Measurements from ENCODE around the gene SPDYE17.
"Not testable (repeated sequence)": the region's sequence is repeated elsewhere in the genome, so short reads cannot be mapped to it uniquely, and the experiment has no call there.

Gene SPDYE17

DNA sequence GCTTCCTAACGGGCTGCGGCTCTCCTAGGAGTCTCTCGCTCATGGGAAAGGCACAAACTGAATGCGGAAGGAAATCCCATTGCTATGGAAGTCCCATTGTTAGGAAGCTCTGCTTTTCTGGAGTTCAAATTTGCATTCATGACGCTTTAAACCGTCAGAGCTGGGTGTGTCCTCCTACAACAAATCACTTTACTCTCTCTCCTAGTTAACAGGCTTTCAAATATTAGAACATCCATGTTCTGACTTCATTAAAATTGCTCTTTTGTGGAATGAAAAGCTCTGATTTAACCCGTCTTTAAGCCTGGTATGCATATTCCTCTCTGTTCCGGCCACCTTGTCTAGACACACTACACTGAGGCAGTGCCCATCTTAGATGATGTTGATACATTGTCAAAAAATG lies at the start of gene SPDYE17:
Gene SPDYE17, minus strand, starts transcription at position 101 of the 400 bp plus-strand sequence. CDS start 1,791 bp downstream, outside the sequence.
- DNase-seq (ENCODE audit: low read depth, low spot score), result not testable (repeated sequence)

GRCh38 chr7:77080236-77080635 lies 48.1 kb upstream of the SPDYE17 start:
- DNase-seq (ENCODE audit: low read depth, low spot score), result not testable (repeated sequence)

GRCh38 chr7:77079624-77080023 lies 47.5 kb upstream of the SPDYE17 start:
- not testable (repeated sequence) for DNase-seq (ENCODE audit: low read depth, low spot score)

- not testable (repeated sequence) for DNase-seq (ENCODE audit: low read depth, low spot score)
Measured at GRCh38 chr7:77079112-77079511, 47.0 kb upstream of the SPDYE17 start.

DNA sequence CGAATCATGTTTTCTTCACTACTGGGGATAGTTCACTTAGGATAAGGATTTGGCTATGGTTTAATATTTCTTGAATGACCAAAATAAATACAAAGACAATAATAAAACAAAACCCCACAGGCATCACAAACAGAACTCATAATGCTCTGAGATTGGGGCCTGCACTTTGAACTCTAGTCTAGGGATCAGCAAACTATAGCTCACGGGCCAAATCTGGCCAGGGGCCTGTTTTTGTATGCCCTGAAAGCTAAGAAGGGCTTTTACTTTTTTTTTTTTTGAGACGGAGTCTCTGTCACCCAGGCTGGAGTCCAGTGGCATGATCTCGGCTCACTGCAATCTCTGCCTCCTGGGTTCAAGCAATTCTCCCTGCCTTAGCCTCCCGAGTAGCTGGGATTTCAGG lies 44.9 kb upstream of the SPDYE17 start:
- not testable (repeated sequence) for DNase-seq (ENCODE audit: low read depth, low spot score)

DNA sequence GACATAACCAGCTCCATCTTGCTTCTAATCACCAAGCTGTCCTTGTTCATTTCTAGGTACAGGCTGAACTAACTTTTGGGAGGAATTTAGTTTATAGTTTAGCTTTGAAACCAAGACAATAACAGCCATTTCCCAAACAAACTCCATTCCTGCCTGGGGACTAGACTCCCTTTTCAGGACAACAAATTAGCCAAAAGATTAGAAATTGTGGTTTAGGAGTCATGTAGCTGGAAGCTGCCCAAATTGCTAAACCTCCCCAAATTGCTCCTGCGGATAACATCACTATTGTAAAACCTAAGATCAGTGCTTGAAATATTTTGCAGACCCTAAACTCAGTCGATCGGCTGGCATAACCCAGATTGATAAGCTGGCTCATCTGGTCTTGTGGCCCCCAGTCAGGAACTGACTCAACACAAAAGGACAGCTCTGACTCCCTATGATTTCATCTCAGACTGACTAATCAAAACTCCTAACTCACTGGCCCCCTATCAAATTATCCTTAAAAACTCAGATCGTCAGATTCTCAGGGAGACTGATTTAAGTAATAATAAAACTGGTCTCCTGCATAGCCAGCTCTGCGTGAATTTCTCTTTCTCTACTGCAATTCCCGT lies 42.7 kb upstream of the SPDYE17 start:
- DNase-seq (ENCODE audit: low read depth, low spot score), result not testable (repeated sequence)

- DNase-seq (ENCODE audit: low read depth, low spot score), result not testable (repeated sequence)
Measured at GRCh38 chr7:77071108-77071507, 38.9 kb upstream of the SPDYE17 start.

GRCh38 chr7:77065869-77066268 lies 33.7 kb upstream of the SPDYE17 start:
- DNase-seq (ENCODE audit: low read depth, low spot score), result not testable (repeated sequence)

GRCh38 chr7:77063732-77064131 lies 31.6 kb upstream of the SPDYE17 start:
- not testable (repeated sequence) for DNase-seq (ENCODE audit: low read depth, low spot score)

- not testable (repeated sequence) for DNase-seq (ENCODE audit: low read depth, low spot score)
Measured at GRCh38 chr7:77062557-77062956, 30.4 kb upstream of the SPDYE17 start, which contains the start of gene SPDYE18. TSS of gene SPDYE18 (minus strand) at chr7:77062558. CDS start at chr7:77060512, 2,046 bp downstream.

- DNase-seq (ENCODE audit: low read depth, low spot score), result not testable (repeated sequence)
Measured at GRCh38 chr7:77026349-77026748, 5.8 kb downstream of the SPDYE17 start.

- DNase-seq (ENCODE audit: low read depth, low spot score), result not testable (repeated sequence)
Measured at GRCh38 chr7:77010074-77010680, 22.0 kb downstream of the SPDYE17 start.

DNA sequence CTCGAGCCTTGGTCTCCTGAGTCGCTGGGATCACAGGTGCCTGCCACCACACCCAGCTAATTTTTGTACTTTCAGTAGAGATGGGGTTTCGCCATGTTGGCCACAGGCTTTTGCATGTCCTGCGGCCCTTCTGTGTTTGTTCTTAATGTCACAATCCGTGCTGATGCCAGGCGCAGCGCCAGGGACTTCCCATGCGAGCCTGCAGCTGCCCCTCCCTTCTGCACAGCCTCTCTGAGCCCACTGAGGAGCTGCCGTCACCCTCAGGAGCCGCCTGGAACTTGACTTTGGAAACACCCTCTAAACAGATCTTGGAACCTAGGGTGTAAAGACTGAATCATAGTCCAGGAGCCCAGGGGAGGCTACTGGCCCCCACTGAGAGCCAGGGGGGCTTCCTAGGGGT lies 24.2 kb downstream of the SPDYE17 start:
- not testable (repeated sequence) for DNase-seq (ENCODE audit: low read depth, low spot score)

DNA sequence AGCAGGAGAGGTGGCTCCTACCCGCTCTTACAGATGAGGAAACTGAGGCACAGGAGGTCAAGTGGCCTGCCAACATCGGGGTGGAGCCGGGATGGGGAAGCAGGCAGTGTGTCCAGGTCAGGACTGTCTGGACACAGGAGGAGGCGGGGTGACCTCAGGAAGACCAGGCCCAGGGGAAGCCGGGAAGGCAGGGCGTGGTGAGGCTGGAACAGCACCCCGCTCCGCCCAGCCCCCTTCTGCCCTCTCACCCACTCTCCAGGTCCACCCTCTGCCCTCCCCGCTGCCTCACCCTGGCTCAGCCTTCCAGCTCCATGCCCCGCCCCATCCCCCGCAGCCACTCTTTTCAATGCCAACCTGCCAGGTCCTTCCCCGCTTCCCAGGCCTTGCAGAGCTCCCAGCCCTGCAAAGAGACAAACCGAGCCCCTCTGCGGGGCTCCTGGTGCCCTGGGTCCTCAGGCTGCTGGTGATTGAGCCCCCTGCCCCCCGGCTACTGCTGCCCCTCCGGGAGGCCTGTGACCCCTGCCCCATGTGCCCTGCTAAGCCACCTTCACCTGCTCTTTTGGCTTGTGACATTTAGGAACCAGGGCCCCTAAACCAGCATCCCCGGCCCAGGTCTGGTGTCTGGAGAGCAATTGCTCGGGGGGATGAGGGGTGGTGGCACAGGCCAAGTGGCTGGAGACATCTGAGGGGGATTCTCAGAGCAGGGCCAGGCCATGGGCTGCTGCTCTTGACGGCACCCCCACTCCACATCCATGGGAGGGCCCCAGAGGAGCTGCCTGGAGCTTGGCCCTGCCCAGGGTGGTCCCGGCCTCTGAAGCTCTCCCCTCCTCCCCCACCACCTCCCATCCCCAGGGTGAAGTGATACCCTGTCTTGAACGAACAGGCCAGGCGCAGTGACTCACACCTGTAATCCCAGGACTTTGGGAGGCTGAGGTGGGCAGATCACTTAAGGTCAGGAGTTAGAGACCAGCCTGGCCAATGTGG lies 25.7 kb downstream of the SPDYE17 start:
- DNase-seq (ENCODE audit: low read depth, low spot score), result not testable (repeated sequence)

DNA sequence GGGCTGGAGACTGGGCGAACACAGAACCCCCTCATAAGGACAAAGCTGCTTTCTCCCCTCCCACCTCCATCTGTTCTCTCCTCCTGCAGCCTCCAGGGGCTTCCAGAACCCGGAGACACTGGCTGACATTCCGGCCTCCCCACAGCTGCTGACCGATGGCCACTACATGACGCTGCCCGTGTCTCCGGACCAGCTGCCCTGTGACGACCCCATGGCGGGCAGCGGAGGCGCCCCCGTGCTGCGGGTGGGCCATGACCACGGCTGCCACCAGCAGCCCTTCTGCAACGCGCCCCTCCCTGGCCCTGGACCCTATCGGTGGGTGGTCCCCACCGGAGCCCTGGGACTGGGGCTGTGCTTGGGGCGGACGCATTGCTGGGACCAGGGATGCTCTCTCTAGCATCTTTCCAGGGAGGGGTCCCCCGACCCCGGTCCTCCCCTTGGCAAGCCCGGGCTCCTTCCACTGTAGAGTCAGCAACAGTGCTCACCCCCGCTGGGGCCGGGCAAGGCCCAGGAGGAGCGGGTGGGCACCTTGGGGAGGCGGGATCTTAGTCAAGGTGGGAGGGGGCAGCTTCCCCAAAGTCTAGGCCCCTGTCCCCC lies 26.6 kb downstream of the SPDYE17 start:
- not testable (repeated sequence) for DNase-seq (ENCODE audit: low read depth, low spot score)

DNA sequence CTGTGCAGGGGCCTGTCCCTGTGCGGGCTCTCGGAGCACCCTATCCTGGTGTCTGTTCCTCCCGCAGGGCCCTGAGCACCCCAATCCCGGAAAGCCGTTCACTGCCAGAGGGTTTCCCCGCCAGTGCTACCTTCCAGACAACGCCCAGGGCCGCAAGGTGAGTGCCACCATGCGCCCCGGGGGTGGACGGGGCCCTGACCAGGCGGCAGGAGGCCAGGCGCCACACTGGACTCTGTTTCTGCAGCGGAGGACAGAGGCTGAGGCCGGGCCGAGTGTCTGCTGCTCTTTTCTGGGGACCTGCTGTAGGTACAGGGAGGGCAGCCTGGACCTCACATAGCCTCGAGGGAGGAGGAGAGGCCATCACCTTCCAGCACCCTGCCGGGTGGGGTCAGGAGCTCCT lies 28.0 kb downstream of the SPDYE17 start:
- not testable (repeated sequence) for DNase-seq (ENCODE audit: low read depth, low spot score)

DNA sequence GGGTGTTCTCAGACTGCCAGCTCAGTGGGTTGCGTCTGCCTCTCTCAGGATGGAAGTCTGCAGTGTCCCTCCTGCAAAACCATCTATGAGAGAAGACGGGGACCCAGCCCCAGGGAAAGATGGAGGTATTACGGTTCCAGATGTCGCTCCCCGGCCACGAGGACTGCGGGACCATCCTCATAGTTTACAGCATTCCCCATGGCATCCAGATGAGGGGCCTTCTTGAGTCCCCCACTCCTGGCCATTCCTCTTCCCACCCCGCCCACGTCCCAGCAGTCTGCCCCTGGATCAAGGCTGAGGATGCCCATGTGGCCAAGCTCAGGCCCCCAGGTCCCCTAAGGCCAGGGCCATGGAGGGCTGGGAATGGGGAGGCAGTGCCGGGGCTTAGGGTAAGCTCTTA lies 28.9 kb downstream of the SPDYE17 start:
- DNase-seq (ENCODE audit: low read depth, low spot score), result not testable (repeated sequence)

DNA sequence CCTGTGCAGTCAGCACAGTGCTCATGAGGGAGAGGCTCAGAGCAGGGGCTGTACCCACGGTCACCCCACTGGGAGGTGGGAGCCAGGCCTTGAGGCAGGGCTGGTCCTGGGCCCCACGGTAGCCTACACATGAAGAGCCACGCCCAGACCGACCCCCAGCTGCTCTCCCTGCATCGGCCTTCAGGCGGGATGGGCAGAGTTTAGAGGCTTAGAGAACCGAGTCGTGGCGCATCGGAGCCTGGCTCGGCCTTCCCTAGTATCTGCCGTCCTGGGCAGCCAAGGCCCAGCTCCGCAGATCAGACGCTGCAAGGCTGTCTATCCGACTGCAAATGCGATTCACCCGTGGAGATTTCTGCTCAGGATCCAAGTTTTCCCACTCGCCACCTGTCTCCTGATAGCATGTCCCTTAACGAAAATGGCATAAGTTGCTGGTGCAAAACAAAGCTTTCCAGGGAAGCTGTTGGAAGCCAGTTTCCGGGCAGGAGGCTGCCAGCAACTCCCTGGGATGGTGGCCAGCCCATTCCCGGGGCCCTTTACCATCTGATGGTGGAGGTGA lies 29.4 kb downstream of the SPDYE17 start:
- DNase-seq (ENCODE audit: low read depth, low spot score), result not testable (repeated sequence)

DNA sequence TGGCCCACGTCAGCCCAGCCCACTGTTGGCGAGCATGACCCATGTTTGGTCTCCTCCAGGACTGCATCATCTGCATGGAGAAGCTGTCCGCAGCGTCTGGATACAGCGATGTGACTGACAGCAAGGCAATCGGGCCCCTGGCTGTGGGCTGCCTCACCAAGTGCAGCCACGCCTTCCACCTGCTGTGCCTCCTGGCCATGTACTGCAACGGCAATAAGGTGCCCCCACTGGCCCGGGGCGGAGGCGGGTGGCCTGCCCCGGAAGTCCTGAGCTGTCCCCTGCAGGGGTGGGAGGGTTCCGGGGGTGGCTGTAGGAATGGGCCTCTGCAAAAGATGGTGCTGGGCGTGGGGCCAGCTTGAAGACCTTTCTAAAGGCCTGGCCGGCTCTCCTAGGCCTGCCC lies 30.1 kb downstream of the SPDYE17 start:
- DNase-seq (ENCODE audit: low read depth, low spot score), result not testable (repeated sequence)

GRCh38 chr7:76999474-77000107 lies 32.6 kb downstream of the SPDYE17 start:
- DNase-seq (ENCODE audit: low read depth, low spot score), result not testable (repeated sequence)
